NCI-H2081 (cell line): ENCODE results near the gene SEZ6L.
A peak's percentile ranks its signal among the peaks of the same experiment; 100 is the strongest.
"Not testable (repeated sequence)": the region's sequence is repeated elsewhere in the genome, so short reads cannot be mapped to it uniquely, and the experiment has no call there.

Source experiments
- DNase-seq, 2 experiments: peaks; one replicate each; lab custom pipeline; 2025; lab: John Stamatoyannopoulos, UW

The SEZ6L gene

GRCh38 chr22:26383968-26384556 is 214.8 kb downstream of the SEZ6L start:
- no peak for DNase-seq

GRCh38 chr22:26385164-26385563 is 215.9 kb downstream of the SEZ6L start:
- DNase-seq: no peak

DNA sequence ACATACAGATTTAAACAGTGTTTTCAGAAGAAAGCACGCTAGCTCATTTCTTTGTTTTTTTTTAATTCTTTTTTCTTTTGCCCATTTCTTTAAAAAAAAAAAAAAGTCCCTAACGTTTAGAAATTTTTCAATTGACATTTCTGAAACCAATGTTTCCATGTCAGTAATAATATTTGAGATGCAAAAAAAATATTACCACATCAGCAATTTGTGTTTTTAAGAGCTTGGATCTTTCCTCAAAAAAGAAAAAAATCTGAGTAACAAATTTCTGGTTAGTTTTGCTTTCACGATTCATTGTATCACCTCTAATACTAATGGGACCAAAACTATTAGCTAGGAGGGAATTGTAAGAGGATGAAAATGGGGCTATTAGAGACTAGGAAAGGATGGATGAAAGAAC is 219.9 kb downstream of the SEZ6L start:
- DNase-seq: no peak

GRCh38 chr22:26391091-26391490 is 221.8 kb downstream of the SEZ6L start:
- no peak for DNase-seq

- DNase-seq: no peak
Measured at GRCh38 chr22:26391623-26392022, 222.4 kb downstream of the SEZ6L start.

DNA sequence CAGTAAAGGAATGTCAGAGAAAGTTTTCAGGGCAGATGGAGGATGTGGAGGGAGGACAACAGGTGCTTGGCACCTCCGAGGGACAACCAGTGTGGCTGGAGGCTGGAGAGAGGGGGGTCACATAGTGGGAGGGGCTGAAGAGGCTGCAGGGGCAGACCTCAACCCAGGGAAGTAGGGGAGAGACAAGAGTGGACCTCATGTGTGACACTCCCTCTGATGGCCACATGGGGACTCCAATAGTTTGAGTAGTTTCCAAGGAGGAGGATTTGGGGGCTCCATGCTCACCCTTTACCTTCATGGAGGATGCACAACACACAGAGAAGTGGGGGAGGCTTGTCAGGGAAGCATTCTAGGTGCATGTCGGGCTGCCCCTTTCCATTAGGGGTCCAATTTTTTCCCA is 224.7 kb downstream of the SEZ6L start:
- DNase-seq: no peak

DNA sequence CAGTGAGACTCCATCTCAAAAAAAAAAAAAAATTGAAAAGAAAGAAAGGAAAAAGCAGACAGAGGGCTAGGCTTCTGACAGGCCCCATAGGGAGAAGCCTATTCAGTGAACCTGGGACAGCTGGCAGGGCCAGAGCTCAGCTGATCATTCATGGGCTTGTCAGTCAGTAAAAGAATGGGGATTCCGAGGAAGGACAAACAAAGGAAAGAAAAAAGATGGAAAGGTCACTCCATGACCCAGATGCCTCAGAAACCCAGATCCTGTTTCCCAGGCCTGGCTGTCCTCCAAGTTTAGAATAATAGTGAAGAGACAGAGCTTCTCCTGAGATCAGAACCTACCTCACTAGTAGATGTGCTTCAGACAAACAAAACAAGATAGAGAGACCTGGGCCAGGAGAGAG is 225.5 kb downstream of the SEZ6L start:
- peak; percentile 13 to 21 for DNase-seq

DNA sequence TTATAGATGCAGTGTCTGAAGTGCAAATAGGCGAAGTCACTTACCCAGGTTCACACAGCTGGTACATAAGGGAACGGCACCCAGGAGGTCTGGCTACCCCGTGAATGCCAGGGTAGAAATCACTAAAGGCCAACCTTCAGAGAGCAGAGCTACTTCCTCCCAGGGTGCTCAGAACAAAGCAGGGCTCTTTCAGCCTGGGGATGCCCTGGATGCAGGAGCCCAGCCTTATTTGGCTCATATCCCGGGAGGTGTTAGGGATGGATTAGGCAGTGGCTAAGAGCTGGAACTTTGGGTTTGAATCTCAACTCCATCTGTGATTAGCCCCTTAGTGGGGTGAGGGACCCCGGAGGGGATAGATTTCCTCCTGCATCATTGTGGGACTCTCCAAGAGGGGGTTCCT is 226.7 kb downstream of the SEZ6L start:
- DNase-seq: peak; percentile 25 to 63

GRCh38 chr22:26398741-26399153 is 229.5 kb downstream of the SEZ6L start:
- DNase-seq: peak; percentile 24 to 34

DNA sequence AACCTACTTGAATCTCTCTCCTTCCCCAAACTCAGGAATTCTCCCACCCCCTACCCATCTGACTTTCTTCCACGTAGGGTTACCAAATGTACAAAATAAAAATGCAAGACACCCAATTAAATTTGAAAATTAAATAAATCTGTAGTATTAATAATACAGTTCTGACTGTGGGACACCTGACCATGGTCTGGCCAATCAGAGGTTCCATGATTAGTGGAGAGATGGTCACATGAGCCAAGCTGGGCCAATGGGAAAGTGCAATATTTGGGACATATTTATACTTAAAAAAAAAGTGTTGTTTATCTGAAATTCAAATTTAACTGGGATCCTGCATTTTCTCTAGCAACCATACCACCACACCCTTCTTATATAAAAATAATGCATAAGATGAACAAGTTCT is 230.0 kb downstream of the SEZ6L start:
- DNase-seq: no peak

GRCh38 chr22:26401726-26402125 is 232.5 kb downstream of the SEZ6L start:
- no peak for DNase-seq

GRCh38 chr22:26404851-26405421 is 235.7 kb downstream of the SEZ6L start:
- no peak for DNase-seq

GRCh38 chr22:26406118-26406517 is 236.9 kb downstream of the SEZ6L start:
- DNase-seq: peak; percentile 53 to 66

DNA sequence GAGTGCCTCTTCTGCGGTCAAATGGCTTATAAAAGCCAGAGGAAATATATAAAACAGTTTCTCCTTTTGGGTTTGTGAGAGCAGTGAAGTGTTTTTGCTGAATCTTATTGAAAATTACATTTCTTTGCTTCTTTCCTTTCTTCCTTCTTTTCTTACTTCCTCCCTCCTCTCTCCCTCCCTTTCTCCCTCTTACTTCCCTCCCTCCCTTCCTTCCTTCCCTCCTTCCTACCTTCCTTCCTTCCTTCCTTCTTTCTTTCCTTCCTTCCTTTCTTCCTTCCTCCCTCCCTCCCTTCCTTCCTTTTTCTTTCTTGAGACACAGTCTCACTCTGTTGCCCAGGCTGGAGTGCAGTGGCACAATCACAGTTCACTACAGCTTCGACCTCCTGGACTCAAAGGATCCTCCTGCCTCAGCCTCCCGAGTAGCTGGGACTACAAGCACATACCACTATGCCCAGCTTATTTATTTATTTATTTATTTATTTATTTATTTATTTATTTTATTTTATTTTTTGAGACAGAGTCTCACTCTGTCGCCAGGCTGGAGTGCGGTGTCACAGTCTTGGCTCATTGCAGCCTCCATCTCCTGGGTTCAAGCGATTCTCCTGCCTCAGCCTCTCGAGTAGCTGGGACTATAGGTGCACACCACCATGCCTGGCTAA is 239.4 kb downstream of the SEZ6L start:
- not testable (repeated sequence) for DNase-seq

- no peak for DNase-seq
Measured at GRCh38 chr22:26409719-26410335, 240.6 kb downstream of the SEZ6L start.

- DNase-seq: no peak
Measured at GRCh38 chr22:26410386-26410785, 241.1 kb downstream of the SEZ6L start.

DNA sequence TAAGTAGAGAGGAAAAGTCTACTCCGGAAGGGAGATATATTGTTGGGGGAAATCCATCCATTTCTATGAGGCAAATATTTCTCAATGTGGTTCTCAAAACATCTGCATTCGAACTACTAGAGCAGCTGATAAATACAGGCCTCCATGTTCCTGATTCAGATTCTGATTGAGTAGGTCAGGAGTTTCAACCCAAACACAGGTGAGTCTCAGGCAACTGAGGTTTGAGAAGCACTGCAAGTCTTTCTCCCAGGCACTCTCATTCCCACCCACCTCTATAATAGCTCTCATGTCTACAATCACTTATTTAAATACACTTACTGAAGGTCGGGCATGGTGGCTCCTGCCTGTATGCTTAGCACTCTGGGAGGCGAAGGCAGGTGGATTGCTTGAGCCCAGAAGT is 245.1 kb downstream of the SEZ6L start:
- no peak for DNase-seq

DNA sequence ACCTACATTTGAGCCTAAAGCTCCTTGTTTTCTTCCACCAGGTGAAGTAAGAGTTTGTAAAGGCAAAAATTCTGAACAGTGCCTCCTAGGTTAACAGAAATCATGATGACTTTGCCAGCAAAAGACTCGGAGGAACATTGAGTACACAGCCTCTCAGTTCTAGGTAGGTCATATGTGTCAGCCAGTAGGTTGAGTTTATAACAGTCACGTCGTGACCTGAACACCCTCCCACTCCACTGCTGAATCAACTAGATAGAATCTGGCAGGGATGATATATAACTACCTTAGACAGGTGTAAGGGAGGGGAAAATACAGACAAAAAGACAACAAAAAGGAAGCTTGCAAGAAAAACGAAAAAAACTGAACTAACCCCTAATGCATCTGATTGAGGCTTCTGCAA is 247.0 kb downstream of the SEZ6L start:
- DNase-seq: no peak

GRCh38 chr22:26416670-26417276 is 247.5 kb downstream of the SEZ6L start:
- DNase-seq: no peak

GRCh38 chr22:26417406-26417805 is 248.1 kb downstream of the SEZ6L start:
- DNase-seq: no peak

GRCh38 chr22:26418620-26419019 is 249.4 kb downstream of the SEZ6L start:
- no peak for DNase-seq

DNA sequence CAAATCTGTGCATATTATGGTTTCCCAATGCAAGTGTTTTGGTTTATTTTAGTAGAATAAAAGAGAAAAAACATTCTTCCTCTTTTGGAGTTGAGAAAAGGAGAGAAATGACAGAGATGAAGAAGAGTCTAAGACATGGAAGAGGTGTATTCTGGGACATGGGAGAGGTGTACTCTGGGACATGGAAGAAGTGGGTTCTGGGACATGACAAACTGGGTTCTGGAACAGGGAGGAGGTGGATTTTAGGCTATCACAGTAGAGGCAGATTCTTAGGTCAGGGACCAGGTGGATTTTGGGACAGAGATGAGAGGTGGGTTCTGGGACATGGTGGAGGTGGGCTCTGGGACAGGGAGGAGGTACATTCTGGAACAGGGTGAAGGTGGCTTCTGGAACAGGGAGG is 257.7 kb downstream of the SEZ6L start:
- DNase-seq: no peak
